PC-9 (cell line): ENCODE data around the gene BCL11B. TPM values are rescaled to one million over a fixed set of nuclear protein-coding genes. Genes with fewer than 3 reads are reported as not detected.

Source experiments
- BruUV-seq: library from RNA; stranded (reverse); fragments of 400-500 nt; replicated peaks from 2 replicates; lab custom pipeline; 2021; lab: Mats Ljungman, UMichigan
- CTCF ChIA-PET: fragments of 300-600 bp; sonication (Branson Sonifier 250); formaldehyde crosslinking; loops from one replicate; lab custom pipeline; 2022; ENCODE audit warnings: antibody characterized with exemption; lab: Charles Lee
- POLR2A ChIA-PET: fragments of 300-600 bp; sonication (Branson Sonifier 250); formaldehyde crosslinking; loops from one replicate; lab custom pipeline; 2022; ENCODE audit warnings: antibody characterized with exemption; ENCODE audit not compliant: unreplicated experiment; lab: Charles Lee
- DNase-seq, 2 experiments: peaks; one replicate each; pipeline versions ENCODE4 v3.0.0 to v3.0.0-alpha.2; 2015 to 2022; ENCODE audit warnings: mixed read lengths in 1 of 2
- H2AFZ ChIP-seq: fragments of 200-600 bp; sonication (generic); 2 replicates; pipeline ENCODE4 v1.8.1; 2017; ENCODE audit warnings: antibody characterized with exemption
- H3F3A ChIP-seq: fragments of 200-600 bp; sonication (generic); 2 replicates; pipeline ENCODE4 v1.8.1; 2017; ENCODE audit warnings: antibody characterized with exemption, mild to moderate bottlenecking, low read depth; ENCODE audit not compliant: insufficient read depth
- H3K27ac ChIP-seq: fragments of 200-600 bp; sonication (generic); 2 replicates; pipeline ENCODE4 v1.6.1; 2016; ENCODE audit warnings: mixed run types
- H3K27me3 ChIP-seq: fragments of 200-600 bp; sonication (generic); 2 replicates; pipeline ENCODE4 v1.6.1; 2016; ENCODE audit warnings: low read depth, mixed run types; ENCODE audit not compliant: insufficient read depth
- H3K36me3 ChIP-seq: fragments of 200-600 bp; sonication (generic); 2 replicates; pipeline ENCODE4 v1.6.1; 2016; ENCODE audit warnings: low read depth, mixed run types
- H3K4me1 ChIP-seq: fragments of 200-600 bp; sonication (generic); replicated peaks from 2 replicates; pipeline ENCODE4 v1.6.1; 2016; ENCODE audit warnings: mixed run types; ENCODE audit not compliant: insufficient read depth
- H3K4me2 ChIP-seq: fragments of 200-600 bp; sonication (generic); 2 replicates; pipeline ENCODE4 v1.6.1; 2017; ENCODE audit warnings: mixed run types
- H3K4me3 ChIP-seq: fragments of 200-600 bp; sonication (generic); 2 replicates; pipeline ENCODE4 v1.6.1; 2016; ENCODE audit warnings: mixed run types
- H3K79me2 ChIP-seq: fragments of 200-600 bp; sonication (generic); 2 replicates; pipeline ENCODE4 v1.6.1; 2017; ENCODE audit warnings: low read depth, mixed run types
- H3K9me2 ChIP-seq: fragments of 200-600 bp; sonication (generic); 2 replicates; pipeline ENCODE4 v1.8.1; 2017; ENCODE audit warnings: mild to moderate bottlenecking; ENCODE audit not compliant: insufficient read depth
- H3K9me3 ChIP-seq: fragments of 200-600 bp; sonication (generic); 2 replicates; pipeline ENCODE4 v1.8.1; 2016; ENCODE audit warnings: low read depth; ENCODE audit not compliant: insufficient read depth
- H4K20me1 ChIP-seq: fragments of 200-600 bp; sonication (generic); 2 replicates; pipeline ENCODE4 v1.8.1; 2017; ENCODE audit not compliant: insufficient read depth
- EZH2 ChIP-seq: fragments of 200-600 bp; sonication (generic); IDR thresholded peaks from 2 replicates; pipeline ENCODE4 v1.8.0; 2017; ENCODE audit warnings: antibody characterized with exemption, low read depth
- intact Hi-C: fragments of 100-400 bp; cut with micrococcal nuclease; formaldehyde crosslinking; loops from one replicate; pipeline ENCODE4 v1.10.0; 2022; ENCODE audit not compliant: unreplicated experiment
- total RNA-seq: library from RNA; stranded (reverse); gene quantifications from 2 replicates; pipeline ENCODE4 v1.2.3, GENCODE V29; 2021
- TF ChIP-seq, protein P1 (sequence below): fragments of 200-600 bp; sonication (generic); conservative IDR thresholded peaks from 2 replicates; pipeline ENCODE4 v1.6.1; 2017; ENCODE audit warnings: mixed run types, antibody characterized with exemption, mild to moderate bottlenecking, moderate library complexity

The BCL11B gene
- total RNA-seq, 1 experiment from 2014 or later: not detected

- Histone ChIP-seq H3K4me1 (no peaks in the 10 kb centered on the region), H2AFZ (no peak overlapping the region), H4K20me1 (no peaks in the 10 kb centered on the region), H3F3A (no peaks in the 10 kb centered on the region), H3K4me3 (no peak overlapping the region), H3K9me3 (no peaks in the 10 kb centered on the region), H3K79me2 (no peaks in the 10 kb centered on the region), H3K27me3 (no peaks in the 10 kb centered on the region; the same call in 1 of the 2 replicates), H3K4me2 (no peak overlapping the region), H3K36me3 (no peaks in the 10 kb centered on the region), H3K27ac (no peak overlapping the region), H3K9me2 (no peaks in the 10 kb centered on the region)
- no TSS peak for BruUV-seq
- POLR2A ChIA-PET: no interaction called here
- intact Hi-C loops: no loop called here
- TF ChIP-seq, protein P1, sequence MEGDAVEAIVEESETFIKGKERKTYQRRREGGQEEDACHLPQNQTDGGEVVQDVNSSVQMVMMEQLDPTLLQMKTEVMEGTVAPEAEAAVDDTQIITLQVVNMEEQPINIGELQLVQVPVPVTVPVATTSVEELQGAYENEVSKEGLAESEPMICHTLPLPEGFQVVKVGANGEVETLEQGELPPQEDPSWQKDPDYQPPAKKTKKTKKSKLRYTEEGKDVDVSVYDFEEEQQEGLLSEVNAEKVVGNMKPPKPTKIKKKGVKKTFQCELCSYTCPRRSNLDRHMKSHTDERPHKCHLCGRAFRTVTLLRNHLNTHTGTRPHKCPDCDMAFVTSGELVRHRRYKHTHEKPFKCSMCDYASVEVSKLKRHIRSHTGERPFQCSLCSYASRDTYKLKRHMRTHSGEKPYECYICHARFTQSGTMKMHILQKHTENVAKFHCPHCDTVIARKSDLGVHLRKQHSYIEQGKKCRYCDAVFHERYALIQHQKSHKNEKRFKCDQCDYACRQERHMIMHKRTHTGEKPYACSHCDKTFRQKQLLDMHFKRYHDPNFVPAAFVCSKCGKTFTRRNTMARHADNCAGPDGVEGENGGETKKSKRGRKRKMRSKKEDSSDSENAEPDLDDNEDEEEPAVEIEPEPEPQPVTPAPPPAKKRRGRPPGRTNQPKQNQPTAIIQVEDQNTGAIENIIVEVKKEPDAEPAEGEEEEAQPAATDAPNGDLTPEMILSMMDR: no peak
- no peak for TF ChIP-seq EZH2
- CTCF ChIA-PET: no interaction called here
- DNase-seq: no peak
These were observed 36.9 kb downstream of the BCL11B start for GRCh38 chr14:99234961-99235571.

DNA sequence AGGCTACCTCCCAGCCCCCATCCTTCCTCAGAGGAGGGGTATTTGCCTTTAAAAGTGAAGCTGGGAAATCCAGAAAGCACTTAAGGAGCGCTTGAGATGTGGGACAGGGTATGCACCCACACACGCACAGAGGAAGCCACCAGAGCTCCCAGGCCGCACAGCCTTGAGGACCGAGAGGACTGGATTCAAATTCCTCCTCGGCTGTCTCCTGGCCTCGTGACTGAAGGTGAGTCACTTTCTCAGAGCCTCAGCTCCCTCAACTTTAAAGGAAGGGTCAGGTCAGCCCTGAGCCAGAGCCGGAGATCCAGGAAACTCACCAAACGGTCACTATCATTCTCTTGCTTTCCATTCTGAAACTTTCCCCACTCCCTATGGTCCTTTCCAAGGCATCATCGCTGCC, 37.6 kb downstream of the BCL11B start:
- TF ChIP-seq, protein P1: no peak
- TF ChIP-seq EZH2: no peak
- Histone ChIP-seq H3F3A (no peaks in the 10 kb centered on the region), H3K36me3 (no peaks in the 10 kb centered on the region), H3K27me3 (peaks cover 5% of the 10 kb centered on the region; the same call in 1 of the 2 replicates), H3K4me3 (no peak overlapping the region), H3K27ac (no peak overlapping the region), H3K9me2 (no peaks in the 10 kb centered on the region), H4K20me1 (no peaks in the 10 kb centered on the region), H3K79me2 (no peaks in the 10 kb centered on the region), H3K4me1 (no peaks in the 10 kb centered on the region), H2AFZ (no peak overlapping the region), H3K9me3 (no peaks in the 10 kb centered on the region), H3K4me2 (no peak overlapping the region)
- POLR2A ChIA-PET: no interaction called here
- CTCF ChIA-PET: no interaction called here
- no peak for DNase-seq
- intact Hi-C loops: no loop called here
- BruUV-seq: no TSS peak

- Histone ChIP-seq H3K9me3 (no peaks in the 10 kb centered on the region), H3F3A (no peaks in the 10 kb centered on the region), H4K20me1 (no peaks in the 10 kb centered on the region), H3K27ac (no peak overlapping the region), H3K9me2 (no peaks in the 10 kb centered on the region), H3K27me3 (peaks cover 7% of the 10 kb centered on the region; the same call in 1 of the 2 replicates), H2AFZ (no peak overlapping the region), H3K36me3 (no peaks in the 10 kb centered on the region), H3K4me3 (no peak overlapping the region), H3K4me1 (no peaks in the 10 kb centered on the region), H3K4me2 (no peak overlapping the region), H3K79me2 (no peaks in the 10 kb centered on the region)
- POLR2A ChIA-PET: no interaction called here
- TF ChIP-seq, protein P1: no peak
- no peak for TF ChIP-seq EZH2
- intact Hi-C loops: no loop called here
- DNase-seq: no peak
- no TSS peak for BruUV-seq
- CTCF ChIA-PET: no interaction called here
These were observed 38.6 kb downstream of the BCL11B start for GRCh38 chr14:99233222-99234035.
